AG10803 (cell line): ENCODE data around the gene CWC22.
"Not testable (repeated sequence)": the region's sequence is repeated elsewhere in the genome, so short reads cannot be mapped to it uniquely, and the experiment has no call there.

Source experiments
- DNase-seq: peaks from one replicate; pipeline ENCODE4 v3.0.0; 2010; ENCODE audit warnings: low read depth
- H3K4me3 ChIP-seq: 2 replicates; pipeline ENCODE4 v1.5.1; 2011; ENCODE audit warnings: mild to moderate bottlenecking, low read length, control low read depth
- CTCF ChIP-seq: conservative IDR thresholded peaks from 2 replicates; pipeline ENCODE4 v1.5.1; 2011; ENCODE audit warnings: mild to moderate bottlenecking, low read length, control low read depth, inconsistent platforms

The CWC22 gene

GRCh38 chr2:180006781-180007579 is at the start of gene CWC22:
CWC22 (minus strand) TSS chr2:180007297; CDS start chr2:179993341, 13,956 bp downstream.
- H3K4me3 ChIP-seq: peak within 1 kb of the TSS; percentile 97
- no peak for TF ChIP-seq CTCF
- DNase-seq: peak; percentile 88

- no peak for TF ChIP-seq CTCF
- no peak overlapping the region for H3K4me3 ChIP-seq
- no peak for DNase-seq
Measured at GRCh38 chr2:180056367-180057118, 49.4 kb upstream of the CWC22 start.

- not testable (repeated sequence) for H3K4me3 ChIP-seq, DNase-seq
Measured at GRCh38 chr2:180054576-180054975, 47.5 kb upstream of the CWC22 start.

GRCh38 chr2:180050246-180050645 is 43.1 kb upstream of the CWC22 start:
- peak; percentile 8 for DNase-seq
- no peak for TF ChIP-seq CTCF
- H3K4me3 ChIP-seq: no peak overlapping the region

- no peak overlapping the region for H3K4me3 ChIP-seq
- TF ChIP-seq CTCF: no peak
- no peak for DNase-seq
Measured at GRCh38 chr2:180048251-180048650, 41.2 kb upstream of the CWC22 start.

- no peak for TF ChIP-seq CTCF
- DNase-seq: peak; percentile 6
- H3K4me3 ChIP-seq: no peak overlapping the region
Measured at GRCh38 chr2:180046776-180047175, 39.7 kb upstream of the CWC22 start.

- no peak for TF ChIP-seq CTCF
- H3K4me3 ChIP-seq: no peak overlapping the region
- DNase-seq: no peak
Measured at GRCh38 chr2:180046202-180046601, 39.1 kb upstream of the CWC22 start.
